GM23338 (cell line): Measurements from ENCODE around the gene SYNDIG1. TPM values are rescaled to one million over a fixed set of nuclear protein-coding genes. Genes with fewer than 3 reads are reported as not detected.

ENCODE experiments used
- ATAC-seq: fragments of 200-7000 bp; cut with Tn5 transposase; 3 replicates; pipeline ENCODE4 v1.9.1; 2020
- DNase-seq: peaks from one replicate; pipeline ENCODE4 v3.0.0-alpha.2; 2015; ENCODE audit warnings: low spot score
- H2AFZ ChIP-seq: fragments of 200-600 bp; sonication (generic); 2 replicates; pipeline ENCODE4 v1.8.0; 2016; ENCODE audit warnings: antibody characterized with exemption, mild to moderate bottlenecking, moderate library complexity
- H3F3A ChIP-seq: fragments of 200-600 bp; sonication (generic); replicated peaks from 2 replicates; pipeline ENCODE4 v1.8.0; 2017; ENCODE audit warnings: antibody characterized with exemption, mixed run types, low read depth
- H3K27ac ChIP-seq: fragments of 200-600 bp; sonication (generic); 2 replicates; pipeline ENCODE4 v1.6.1; 2016; ENCODE audit warnings: low read depth
- H3K27me3 ChIP-seq: fragments of 200-600 bp; sonication (generic); 2 replicates; pipeline ENCODE4 v1.8.0; 2016; ENCODE audit warnings: mild to moderate bottlenecking, mixed run types, moderate library complexity; ENCODE audit not compliant: insufficient read depth
- H3K36me3 ChIP-seq: fragments of 200-600 bp; sonication (generic); 2 replicates; pipeline ENCODE4 v1.8.0; 2016; ENCODE audit warnings: mild to moderate bottlenecking; ENCODE audit not compliant: insufficient read depth
- H3K4me1 ChIP-seq: fragments of 200-600 bp; sonication (generic); 2 replicates; pipeline ENCODE4 v1.8.0; 2016; ENCODE audit warnings: mild to moderate bottlenecking, moderate library complexity; ENCODE audit not compliant: insufficient read depth
- H3K4me2 ChIP-seq: fragments of 200-600 bp; sonication (generic); 2 replicates; pipeline ENCODE4 v1.7.1; 2017; ENCODE audit warnings: mixed run types
- H3K4me3 ChIP-seq: fragments of 200-600 bp; sonication (generic); 2 replicates; pipeline ENCODE4 v1.6.1; 2016; ENCODE audit warnings: mixed run types
- H3K79me2 ChIP-seq: fragments of 200-600 bp; sonication (generic); replicated peaks from 2 replicates; pipeline ENCODE4 v1.8.0; 2017; ENCODE audit warnings: mild to moderate bottlenecking; ENCODE audit not compliant: insufficient read depth
- H3K9me2 ChIP-seq: fragments of 200-600 bp; sonication (generic); 2 replicates; pipeline ENCODE4 v1.8.0; 2017; ENCODE audit not compliant: insufficient read depth
- H4K20me1 ChIP-seq: fragments of 200-600 bp; sonication (generic); replicated peaks from 2 replicates; pipeline ENCODE4 v1.8.0; 2017; ENCODE audit warnings: mild to moderate bottlenecking; ENCODE audit not compliant: insufficient read depth
- H3K27ac Mint-ChIP-seq: 2 replicates; pipeline ENCODE4 v1.8.0; 2020; ENCODE audit warnings: inconsistent platforms, mild to moderate bottlenecking, moderate library complexity, mixed read lengths
- H3K27me3 Mint-ChIP-seq: 3 replicates; pipeline ENCODE4 v1.8.0; 2022; ENCODE audit warnings: low read depth, mild to moderate bottlenecking, moderate library complexity, mixed read lengths, inconsistent platforms; ENCODE audit not compliant: insufficient read depth, poor library complexity
- H3K36me3 Mint-ChIP-seq: 3 replicates; pipeline ENCODE4 v1.8.0; 2021; ENCODE audit warnings: low read depth, mild to moderate bottlenecking, inconsistent platforms, moderate library complexity, mixed read lengths
- H3K4me1 Mint-ChIP-seq: 3 replicates; pipeline ENCODE4 v1.8.0; 2020; ENCODE audit warnings: mild to moderate bottlenecking, inconsistent platforms, mixed read lengths
- H3K4me3 Mint-ChIP-seq: 3 replicates; pipeline ENCODE4 v1.8.0; 2021; ENCODE audit warnings: moderate library complexity, mild to moderate bottlenecking, inconsistent platforms, mixed read lengths
- H3K9me3 Mint-ChIP-seq: 3 replicates; pipeline ENCODE4 v1.8.0; 2020; ENCODE audit warnings: moderate library complexity, mild to moderate bottlenecking, inconsistent platforms, mixed read lengths
- CREB1 ChIP-seq: fragments of 250-450 bp; sonication (Bioruptor Pico); IDR thresholded peaks from 2 replicates; pipeline ENCODE4 v1.5.0; 2020; ENCODE audit warnings: low read depth, mild to moderate bottlenecking, moderate library complexity
- EZH2 ChIP-seq: fragments of 200-600 bp; sonication (generic); IDR thresholded peaks from one replicate; pipeline ENCODE4 v1.8.0; 2017; ENCODE audit warnings: antibody characterized with exemption, mild to moderate bottlenecking, low read depth; ENCODE audit not compliant: unreplicated experiment
- EZH2phosphoT487 ChIP-seq: fragments of 200-600 bp; sonication (generic); IDR thresholded peaks from one replicate; pipeline ENCODE4 v1.8.1; 2018; ENCODE audit warnings: antibody characterized with exemption; ENCODE audit not compliant: unreplicated experiment
- NANOG ChIP-seq: IDR thresholded peaks from 2 replicates; pipeline ENCODE4 v1.6.1; 2016; ENCODE audit warnings: antibody characterized with exemption, borderline replicate concordance
- POLR2AphosphoS5 ChIP-seq: IDR thresholded peaks from 2 replicates; pipeline ENCODE4 v1.6.1; 2016; ENCODE audit warnings: antibody characterized with exemption, low read depth
- STAT1 ChIP-seq: IDR thresholded peaks from one replicate; pipeline ENCODE4 v1.6.1; 2016; ENCODE audit warnings: antibody characterized with exemption; ENCODE audit not compliant: unreplicated experiment
- ZNF331 ChIP-seq: fragments of 250-450 bp; sonication (Bioruptor Pico); IDR thresholded peaks from 2 replicates; pipeline ENCODE4 v1.5.0; 2020; ENCODE audit warnings: low read depth, mild to moderate bottlenecking, moderate library complexity
- polyA plus RNA-seq: library from polyadenylated mRNA; unstranded; fragments of >200 nt; fragmentation: Nextera tagmentation; extraction: Ambion mirVana; gene quantifications from 2 replicates; pipeline ENCODE4 v1.2.1, GENCODE V29; 2016
- total RNA-seq: library from RNA; depleted of rRNA; stranded (reverse); fragments of >200 nt; shearing (Covaris generic); gene quantifications from 2 replicates; pipeline ENCODE4 v1.2.3, GENCODE V29; 2014
- TF ChIP-seq, protein P1 (sequence below), 2 experiments: fragments of 200-600 bp in 1 of 2; sonication (generic) in 1 of 2; conservative IDR thresholded peaks; 2 replicates each; pipeline versions ENCODE4 v1.5.1 to v1.6.1; 2016 to 2017; ENCODE audit warnings: antibody characterized with exemption in 2 of 2, low read depth in 2 of 2, mild to moderate bottlenecking in 2 of 2, moderate library complexity in 1 of 2
- TF ChIP-seq, protein P2 (sequence below): fragments of 250-450 bp; sonication (Bioruptor Pico); IDR thresholded peaks from 2 replicates; pipeline ENCODE4 v1.5.0; 2020; ENCODE audit warnings: mild to moderate bottlenecking, moderate library complexity
- TF ChIP-seq, protein P3 (sequence below): IDR thresholded peaks from one replicate; pipeline ENCODE4 v1.6.1; 2018; ENCODE audit warnings: antibody characterized with exemption; ENCODE audit not compliant: unreplicated experiment

Gene SYNDIG1
- total and polyA plus RNA-seq, 2 experiments from 2014 or later: 2.8 to 4.8 TPM

DNA sequence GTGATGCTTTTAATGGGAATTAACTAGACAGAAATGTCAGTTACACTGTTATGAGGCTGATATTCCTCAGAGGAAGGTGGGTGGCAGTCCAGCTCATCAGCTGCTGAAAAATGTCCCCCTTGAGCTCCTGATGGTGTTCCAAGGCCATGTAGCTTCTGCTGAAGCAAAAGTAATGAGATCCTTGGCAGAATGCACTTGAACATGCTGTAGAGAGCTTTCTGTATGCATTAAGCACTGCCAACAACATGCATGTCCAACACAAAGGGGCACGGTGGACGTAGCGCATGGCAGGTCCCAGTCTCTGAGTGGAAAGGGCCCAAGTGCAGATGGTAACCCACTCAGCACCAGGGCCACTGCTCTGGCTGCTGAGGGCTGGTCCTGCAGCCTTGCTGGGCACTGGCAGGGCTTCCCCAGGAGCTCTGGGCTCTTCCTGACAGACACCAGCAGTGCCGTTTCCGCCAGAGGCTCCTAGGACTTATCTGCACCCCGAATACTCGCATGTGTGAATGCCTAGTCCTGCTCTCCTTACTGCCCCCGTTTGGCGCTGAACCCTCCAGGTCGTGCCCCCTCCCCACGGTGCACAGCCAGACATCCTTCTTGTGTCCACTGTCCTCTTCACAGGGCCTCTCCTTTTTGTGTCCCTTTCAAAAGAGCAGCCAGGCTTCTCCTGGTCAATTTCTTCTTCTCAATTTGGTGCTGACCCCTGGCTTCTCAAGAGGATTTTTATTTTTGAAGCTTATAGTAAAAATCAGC lies 18.6 kb upstream of the SYNDIG1 start:
- Mint-ChIP-seq H3K36me3 (no peaks in the 10 kb centered on the region), H3K4me3 (no peak overlapping the region), H3K27me3 (peaks cover 14% of the 10 kb centered on the region), H3K9me3 (0 out of 3 replicates have a peak, but pooled peaks cover 3% of the 10 kb centered on the region), H3K27ac (no peak overlapping the region), H3K4me1 (peaks cover 31% of the 10 kb centered on the region)
- H3K27ac ChIP-seq: no peak overlapping the region
- no peaks in the 10 kb centered on the region for H3K27me3 ChIP-seq
- H3K4me1 ChIP-seq: peaks cover 18% of the 10 kb centered on the region
- H3K36me3 ChIP-seq: no peaks in the 10 kb centered on the region
- no peaks in the 10 kb centered on the region for H4K20me1 ChIP-seq
- TF ChIP-seq, protein P1, sequence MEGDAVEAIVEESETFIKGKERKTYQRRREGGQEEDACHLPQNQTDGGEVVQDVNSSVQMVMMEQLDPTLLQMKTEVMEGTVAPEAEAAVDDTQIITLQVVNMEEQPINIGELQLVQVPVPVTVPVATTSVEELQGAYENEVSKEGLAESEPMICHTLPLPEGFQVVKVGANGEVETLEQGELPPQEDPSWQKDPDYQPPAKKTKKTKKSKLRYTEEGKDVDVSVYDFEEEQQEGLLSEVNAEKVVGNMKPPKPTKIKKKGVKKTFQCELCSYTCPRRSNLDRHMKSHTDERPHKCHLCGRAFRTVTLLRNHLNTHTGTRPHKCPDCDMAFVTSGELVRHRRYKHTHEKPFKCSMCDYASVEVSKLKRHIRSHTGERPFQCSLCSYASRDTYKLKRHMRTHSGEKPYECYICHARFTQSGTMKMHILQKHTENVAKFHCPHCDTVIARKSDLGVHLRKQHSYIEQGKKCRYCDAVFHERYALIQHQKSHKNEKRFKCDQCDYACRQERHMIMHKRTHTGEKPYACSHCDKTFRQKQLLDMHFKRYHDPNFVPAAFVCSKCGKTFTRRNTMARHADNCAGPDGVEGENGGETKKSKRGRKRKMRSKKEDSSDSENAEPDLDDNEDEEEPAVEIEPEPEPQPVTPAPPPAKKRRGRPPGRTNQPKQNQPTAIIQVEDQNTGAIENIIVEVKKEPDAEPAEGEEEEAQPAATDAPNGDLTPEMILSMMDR (conservative IDR thresholded peaks at IDR 0.05; ENCODE audit: low read depth in 2 of 2): no peak
- TF ChIP-seq, protein P2, sequence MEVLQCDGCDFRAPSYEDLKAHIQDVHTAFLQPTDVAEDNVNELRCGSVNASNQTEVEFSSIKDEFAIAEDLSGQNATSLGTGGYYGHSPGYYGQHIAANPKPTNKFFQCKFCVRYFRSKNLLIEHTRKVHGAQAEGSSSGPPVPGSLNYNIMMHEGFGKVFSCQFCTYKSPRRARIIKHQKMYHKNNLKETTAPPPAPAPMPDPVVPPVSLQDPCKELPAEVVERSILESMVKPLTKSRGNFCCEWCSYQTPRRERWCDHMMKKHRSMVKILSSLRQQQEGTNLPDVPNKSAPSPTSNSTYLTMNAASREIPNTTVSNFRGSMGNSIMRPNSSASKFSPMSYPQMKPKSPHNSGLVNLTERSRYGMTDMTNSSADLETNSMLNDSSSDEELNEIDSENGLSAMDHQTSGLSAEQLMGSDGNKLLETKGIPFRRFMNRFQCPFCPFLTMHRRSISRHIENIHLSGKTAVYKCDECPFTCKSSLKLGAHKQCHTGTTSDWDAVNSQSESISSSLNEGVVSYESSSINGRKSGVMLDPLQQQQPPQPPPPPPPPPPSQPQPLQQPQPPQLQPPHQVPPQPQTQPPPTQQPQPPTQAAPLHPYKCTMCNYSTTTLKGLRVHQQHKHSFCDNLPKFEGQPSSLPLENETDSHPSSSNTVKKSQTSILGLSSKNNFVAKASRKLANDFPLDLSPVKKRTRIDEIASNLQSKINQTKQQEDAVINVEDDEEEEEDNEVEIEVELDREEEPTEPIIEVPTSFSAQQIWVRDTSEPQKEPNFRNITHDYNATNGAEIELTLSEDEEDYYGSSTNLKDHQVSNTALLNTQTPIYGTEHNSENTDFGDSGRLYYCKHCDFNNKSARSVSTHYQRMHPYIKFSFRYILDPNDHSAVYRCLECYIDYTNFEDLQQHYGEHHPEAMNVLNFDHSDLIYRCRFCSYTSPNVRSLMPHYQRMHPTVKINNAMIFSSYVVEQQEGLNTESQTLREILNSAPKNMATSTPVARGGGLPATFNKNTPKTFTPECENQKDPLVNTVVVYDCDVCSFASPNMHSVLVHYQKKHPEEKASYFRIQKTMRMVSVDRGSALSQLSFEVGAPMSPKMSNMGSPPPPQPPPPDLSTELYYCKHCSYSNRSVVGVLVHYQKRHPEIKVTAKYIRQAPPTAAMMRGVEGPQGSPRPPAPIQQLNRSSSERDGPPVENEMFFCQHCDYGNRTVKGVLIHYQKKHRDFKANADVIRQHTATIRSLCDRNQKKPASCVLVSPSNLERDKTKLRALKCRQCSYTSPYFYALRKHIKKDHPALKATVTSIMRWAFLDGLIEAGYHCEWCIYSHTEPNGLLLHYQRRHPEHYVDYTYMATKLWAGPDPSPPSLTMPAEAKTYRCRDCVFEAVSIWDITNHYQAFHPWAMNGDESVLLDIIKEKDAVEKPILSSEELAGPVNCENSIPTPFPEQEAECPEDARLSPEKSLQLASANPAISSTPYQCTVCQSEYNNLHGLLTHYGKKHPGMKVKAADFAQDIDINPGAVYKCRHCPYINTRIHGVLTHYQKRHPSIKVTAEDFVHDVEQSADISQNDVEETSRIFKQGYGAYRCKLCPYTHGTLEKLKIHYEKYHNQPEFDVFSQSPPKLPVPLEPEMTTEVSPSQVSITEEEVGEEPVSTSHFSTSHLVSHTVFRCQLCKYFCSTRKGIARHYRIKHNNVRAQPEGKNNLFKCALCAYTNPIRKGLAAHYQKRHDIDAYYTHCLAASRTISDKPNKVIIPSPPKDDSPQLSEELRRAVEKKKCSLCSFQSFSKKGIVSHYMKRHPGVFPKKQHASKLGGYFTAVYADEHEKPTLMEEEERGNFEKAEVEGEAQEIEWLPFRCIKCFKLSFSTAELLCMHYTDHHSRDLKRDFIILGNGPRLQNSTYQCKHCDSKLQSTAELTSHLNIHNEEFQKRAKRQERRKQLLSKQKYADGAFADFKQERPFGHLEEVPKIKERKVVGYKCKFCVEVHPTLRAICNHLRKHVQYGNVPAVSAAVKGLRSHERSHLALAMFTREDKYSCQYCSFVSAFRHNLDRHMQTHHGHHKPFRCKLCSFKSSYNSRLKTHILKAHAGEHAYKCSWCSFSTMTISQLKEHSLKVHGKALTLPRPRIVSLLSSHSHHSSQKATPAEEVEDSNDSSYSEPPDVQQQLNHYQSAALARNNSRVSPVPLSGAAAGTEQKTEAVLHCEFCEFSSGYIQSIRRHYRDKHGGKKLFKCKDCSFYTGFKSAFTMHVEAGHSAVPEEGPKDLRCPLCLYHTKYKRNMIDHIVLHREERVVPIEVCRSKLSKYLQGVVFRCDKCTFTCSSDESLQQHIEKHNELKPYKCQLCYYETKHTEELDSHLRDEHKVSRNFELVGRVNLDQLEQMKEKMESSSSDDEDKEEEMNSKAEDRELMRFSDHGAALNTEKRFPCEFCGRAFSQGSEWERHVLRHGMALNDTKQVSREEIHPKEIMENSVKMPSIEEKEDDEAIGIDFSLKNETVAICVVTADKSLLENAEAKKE (CRISPR knock-in tag): no peak
- TF ChIP-seq NANOG (no peak), ZNF331 (CRISPR knock-in tag) (no peak), STAT1 (no peak), EZH2 (no peak), CREB1 (no peak), POLR2AphosphoS5 (no peak), EZH2phosphoT487 (no peak)
- TF ChIP-seq, protein P3, sequence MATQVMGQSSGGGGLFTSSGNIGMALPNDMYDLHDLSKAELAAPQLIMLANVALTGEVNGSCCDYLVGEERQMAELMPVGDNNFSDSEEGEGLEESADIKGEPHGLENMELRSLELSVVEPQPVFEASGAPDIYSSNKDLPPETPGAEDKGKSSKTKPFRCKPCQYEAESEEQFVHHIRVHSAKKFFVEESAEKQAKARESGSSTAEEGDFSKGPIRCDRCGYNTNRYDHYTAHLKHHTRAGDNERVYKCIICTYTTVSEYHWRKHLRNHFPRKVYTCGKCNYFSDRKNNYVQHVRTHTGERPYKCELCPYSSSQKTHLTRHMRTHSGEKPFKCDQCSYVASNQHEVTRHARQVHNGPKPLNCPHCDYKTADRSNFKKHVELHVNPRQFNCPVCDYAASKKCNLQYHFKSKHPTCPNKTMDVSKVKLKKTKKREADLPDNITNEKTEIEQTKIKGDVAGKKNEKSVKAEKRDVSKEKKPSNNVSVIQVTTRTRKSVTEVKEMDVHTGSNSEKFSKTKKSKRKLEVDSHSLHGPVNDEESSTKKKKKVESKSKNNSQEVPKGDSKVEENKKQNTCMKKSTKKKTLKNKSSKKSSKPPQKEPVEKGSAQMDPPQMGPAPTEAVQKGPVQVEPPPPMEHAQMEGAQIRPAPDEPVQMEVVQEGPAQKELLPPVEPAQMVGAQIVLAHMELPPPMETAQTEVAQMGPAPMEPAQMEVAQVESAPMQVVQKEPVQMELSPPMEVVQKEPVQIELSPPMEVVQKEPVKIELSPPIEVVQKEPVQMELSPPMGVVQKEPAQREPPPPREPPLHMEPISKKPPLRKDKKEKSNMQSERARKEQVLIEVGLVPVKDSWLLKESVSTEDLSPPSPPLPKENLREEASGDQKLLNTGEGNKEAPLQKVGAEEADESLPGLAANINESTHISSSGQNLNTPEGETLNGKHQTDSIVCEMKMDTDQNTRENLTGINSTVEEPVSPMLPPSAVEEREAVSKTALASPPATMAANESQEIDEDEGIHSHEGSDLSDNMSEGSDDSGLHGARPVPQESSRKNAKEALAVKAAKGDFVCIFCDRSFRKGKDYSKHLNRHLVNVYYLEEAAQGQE: no peak
- H2AFZ ChIP-seq: no peak overlapping the region; the same call in 1 of the 2 replicates
- H3K4me2 ChIP-seq: no peak overlapping the region
- peaks cover 3% of the 10 kb centered on the region; the same call in 1 of the 2 replicates for H3K9me2 ChIP-seq
- ATAC-seq (no peak), DNase-seq (no peak)
- no peaks in the 10 kb centered on the region for H3K79me2 ChIP-seq
- no peaks in the 10 kb centered on the region for H3F3A ChIP-seq
- H3K4me3 ChIP-seq: no peak overlapping the region
